HCT116 (cell line): ENCODE data around the gene HNRNPUL2. TPM values are rescaled to one million over a fixed set of nuclear protein-coding genes. Genes with fewer than 3 reads are reported as not detected.
"Not testable (repeated sequence)": the region's sequence is repeated elsewhere in the genome, so short reads cannot be mapped to it uniquely, and the experiment has no call there.

Experiments used
- ATAC-seq: fragments of 200-7000 bp; cut with Tn5 transposase; 2 replicates; pipeline ENCODE4 v1.9.1; 2020; ENCODE audit warnings: mild to moderate bottlenecking, moderate library complexity
- BruUV-seq: library from RNA; stranded (reverse); fragments of 400-500 nt; replicated peaks from 2 replicates; lab custom pipeline; 2021; lab: Mats Ljungman, UMichigan
- CTCF ChIA-PET: fragments of 300-600 bp; sonication (Branson Sonifier 250); formaldehyde crosslinking; loops from one replicate; lab custom pipeline; 2021; ENCODE audit warnings: antibody characterized with exemption; lab: Charles Lee
- POLR2A ChIA-PET: fragments of 300-600, 350-600 bp; sonication (Branson Sonifier 250); formaldehyde crosslinking; loops from one replicate; lab custom pipeline; 2021; ENCODE audit warnings: antibody characterized with exemption; lab: Charles Lee
- RAD21 ChIA-PET, 2 experiments: fragments of 300-600 bp; sonication (Branson Sonifier 250); formaldehyde crosslinking; loops; one replicate each; lab custom pipeline; 2023; ENCODE audit warnings: low total read pairs in 2 of 2; ENCODE audit not compliant: uncharacterized antibody in 2 of 2, unreplicated experiment in 2 of 2, low non-redundant PET in 1 of 2; lab: Charles Lee
- DNase-seq: peaks from one replicate; pipeline ENCODE4 v3.0.0-alpha.2; 2010; ENCODE audit warnings: low read depth, low spot score
- H2AFZ ChIP-seq: fragments of 200-600 bp; shearing (Covaris generic), sonication (generic); 2 replicates; pipeline ENCODE4 v1.6.1; 2017; ENCODE audit warnings: low read depth, mixed run types, mixed read lengths, antibody characterized with exemption, low read length; ENCODE audit not compliant: poor library complexity, severe bottlenecking
- H3K27ac ChIP-seq: 2 replicates; pipeline ENCODE4 v1.5.1; 2012; ENCODE audit warnings: low read depth, low read length
- H3K27me3 ChIP-seq: fragments of 200-600 bp; sonication (generic); 2 replicates; pipeline ENCODE4 v1.6.1; 2016; ENCODE audit warnings: mixed run types, low read length, mixed read lengths; ENCODE audit not compliant: insufficient read depth
- H3K36me3 ChIP-seq, 2 experiments: fragments of 200-500 bp in 1 of 2; fragments of 200-600 bp in 1 of 2; sonication (Bioruptor generic) in 1 of 2; sonication (generic) in 1 of 2; 2 replicates each; pipeline versions ENCODE4 v1.5.1 to v1.6.1; 2014 to 2016; ENCODE audit warnings: low read length in 2 of 2, inconsistent platforms in 1 of 2, mixed read lengths in 1 of 2, mixed run types in 1 of 2; ENCODE audit not compliant: insufficient read depth in 2 of 2, control insufficient read depth in 1 of 2
- H3K4me1 ChIP-seq, 2 experiments: fragments of 200-600 bp in 1 of 2; sonication (generic) in 1 of 2; 2 replicates each; pipeline versions ENCODE4 v1.5.1 to v1.6.1; 2012 to 2017; ENCODE audit warnings: low read length in 2 of 2, inconsistent platforms in 1 of 2, mild to moderate bottlenecking in 1 of 2, mixed read lengths in 1 of 2, mixed run types in 1 of 2, moderate library complexity in 1 of 2; ENCODE audit not compliant: insufficient read depth in 2 of 2, control insufficient read depth in 1 of 2
- H3K4me2 ChIP-seq: fragments of 200-600 bp; sonication (generic); 2 replicates; pipeline ENCODE4 v1.6.1; 2017; ENCODE audit warnings: mixed run types, low read length, mixed read lengths
- H3K4me3 ChIP-seq, 2 experiments: fragments of 200-600 bp in 1 of 2; sonication (generic) in 1 of 2; replicated peaks in 1 of 2; 2 replicates each; pipeline ENCODE4 v1.5.1; 2011 to 2016; ENCODE audit warnings: low read length in 2 of 2, control low read depth in 1 of 2, low read depth in 1 of 2, mild to moderate bottlenecking in 1 of 2, mixed read lengths in 1 of 2, mixed run types in 1 of 2
- H3K79me2 ChIP-seq: fragments of 200-600 bp; sonication (generic); 2 replicates; pipeline ENCODE4 v1.6.1; 2017; ENCODE audit warnings: mild to moderate bottlenecking, mixed run types, low read length, moderate library complexity, mixed read lengths; ENCODE audit not compliant: insufficient read depth
- H3K9ac ChIP-seq: fragments of 200-600 bp; sonication (generic); 2 replicates; pipeline ENCODE4 v1.6.1; 2016; ENCODE audit warnings: low read length, mixed read lengths
- H3K9me2 ChIP-seq: fragments of 200-600 bp; sonication (generic), shearing (Covaris generic); 2 replicates; pipeline ENCODE4 v1.6.1; 2017; ENCODE audit warnings: mixed run types, mild to moderate bottlenecking, moderate library complexity; ENCODE audit not compliant: insufficient read depth
- H3K9me3 ChIP-seq, 2 experiments: fragments of 200-500 bp in 1 of 2; fragments of 200-600 bp in 1 of 2; sonication (Bioruptor generic) in 1 of 2; sonication (generic) in 1 of 2; 2 replicates each; pipeline ENCODE4 v1.6.1; 2014 to 2017; ENCODE audit warnings: low read length in 2 of 2, mixed read lengths in 2 of 2, inconsistent platforms in 1 of 2, low read depth in 1 of 2, mild to moderate bottlenecking in 1 of 2, mixed run types in 1 of 2, moderate library complexity in 1 of 2; ENCODE audit not compliant: control insufficient read depth in 1 of 2, insufficient read depth in 1 of 2
- H4K20me1 ChIP-seq: fragments of 200-600 bp; sonication (generic), shearing (Covaris generic); 2 replicates; pipeline ENCODE4 v1.6.1; 2017; ENCODE audit warnings: mixed run types, mild to moderate bottlenecking, moderate library complexity; ENCODE audit not compliant: insufficient read depth
- intact Hi-C: fragments of 100-400 bp; cut with micrococcal nuclease; formaldehyde crosslinking; loops from 2 replicates; pipeline ENCODE4 v1.10.0; 2022
- total RNA-seq: library from RNA; stranded (reverse); gene quantifications from one replicate; pipeline ENCODE4 v1.2.1, GENCODE V29; 2021; ENCODE audit not compliant: unreplicated experiment
- TF ChIP-seq, protein P1 (sequence below): IDR thresholded peaks from 2 replicates; pipeline ENCODE4 v1.6.1; 2012
- TF ChIP-seq, protein P2 (sequence below), 3 experiments: fragments of 200-600 bp in 1 of 3; sonication (generic) in 1 of 3; IDR thresholded peaks in 2 of 3; conservative IDR thresholded peaks in 1 of 3; 2 replicates each; pipeline ENCODE4 v1.5.1; 2012 to 2017; ENCODE audit warnings: low read depth in 2 of 3, low read length in 2 of 3, antibody characterized with exemption in 1 of 3, borderline replicate concordance in 1 of 3, control low read depth in 1 of 3, mild to moderate bottlenecking in 1 of 3, mixed read lengths in 1 of 3, mixed run types in 1 of 3, moderate library complexity in 1 of 3; ENCODE audit not compliant: insufficient read depth in 1 of 3
- TF ChIP-seq, protein P3 (sequence below): IDR thresholded peaks from 2 replicates; pipeline ENCODE4 v1.6.1; 2011; ENCODE audit warnings: mild to moderate bottlenecking, low read length, moderate library complexity; ENCODE audit not compliant: insufficient replicate concordance; ENCODE audit errors: extremely low read depth

Gene HNRNPUL2
- total RNA-seq, 1 experiment from 2014 or later, result 45.8 TPM

DNA sequence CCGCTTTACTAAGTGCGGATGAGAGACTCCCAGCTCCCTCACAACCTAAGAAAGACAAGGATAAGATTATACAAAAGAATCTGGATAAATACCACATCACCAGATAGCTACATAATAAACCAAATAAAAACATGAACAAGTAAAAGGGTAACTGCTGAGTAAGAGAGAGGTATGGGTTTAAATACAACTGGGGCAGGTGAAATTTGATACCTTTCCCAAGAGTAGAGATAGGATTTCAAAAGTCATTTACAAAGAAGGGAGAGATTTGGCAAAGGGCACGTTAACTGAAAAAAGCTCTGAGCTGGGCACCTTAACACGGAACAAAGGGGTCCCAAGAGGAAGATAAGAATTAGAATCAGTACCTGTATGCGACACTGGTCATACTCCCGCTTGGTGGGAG is 50.1 kb downstream of the HNRNPUL2 start:
- CTCF ChIA-PET, result no interaction called here
- ATAC-seq (no peak), DNase-seq (no peak)
- no TSS peak for BruUV-seq
- peak overlapping the region; percentile 84; the same call in 1 of the 2 replicates for H3K9ac ChIP-seq
- RAD21 ChIA-PET, result no interaction called here
- H3K4me2 ChIP-seq, result peak overlapping the region; percentile 95
- H2AFZ ChIP-seq, result no peak overlapping the region
- peak overlapping the region in 1 of 2 experiments; percentile 87; a peak in 1 of 4 replicates for H3K4me3 ChIP-seq
- no peak overlapping the region for H3K27ac ChIP-seq
- H3K79me2 ChIP-seq, result peaks cover 61% of the 10 kb centered on the region
- POLR2A ChIA-PET, result interaction anchor here (0.9 to 2.4 kb wide), 3 partner anchors 12 to 85 kb away, joined by 3 to 6 read pairs (median 4); partner anchors contain the start of genes C11orf98, CSKMT, HNRNPUL2 and TUT1
- H3K27me3 ChIP-seq, result no peaks in the 10 kb centered on the region
- no peaks in the 10 kb centered on the region for H3K9me3 ChIP-seq
- peaks cover 32 to 57% of the 10 kb centered on the region in 2 experiments for H3K4me1 ChIP-seq
- intact Hi-C loops, result loop anchor here (10.0 kb wide), 1 partner anchor 88 kb away; the partner anchor contains the start of gene POLR2G
- TF ChIP-seq, protein P1, sequence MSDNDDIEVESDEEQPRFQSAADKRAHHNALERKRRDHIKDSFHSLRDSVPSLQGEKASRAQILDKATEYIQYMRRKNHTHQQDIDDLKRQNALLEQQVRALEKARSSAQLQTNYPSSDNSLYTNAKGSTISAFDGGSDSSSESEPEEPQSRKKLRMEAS, result no peak
- peaks cover 6 to 11% of the 10 kb centered on the region in 2 experiments; a peak in 3 of 4 replicates for H3K36me3 ChIP-seq
- no peaks in the 10 kb centered on the region for H3K9me2 ChIP-seq
- H4K20me1 ChIP-seq, result no peaks in the 10 kb centered on the region

DNA sequence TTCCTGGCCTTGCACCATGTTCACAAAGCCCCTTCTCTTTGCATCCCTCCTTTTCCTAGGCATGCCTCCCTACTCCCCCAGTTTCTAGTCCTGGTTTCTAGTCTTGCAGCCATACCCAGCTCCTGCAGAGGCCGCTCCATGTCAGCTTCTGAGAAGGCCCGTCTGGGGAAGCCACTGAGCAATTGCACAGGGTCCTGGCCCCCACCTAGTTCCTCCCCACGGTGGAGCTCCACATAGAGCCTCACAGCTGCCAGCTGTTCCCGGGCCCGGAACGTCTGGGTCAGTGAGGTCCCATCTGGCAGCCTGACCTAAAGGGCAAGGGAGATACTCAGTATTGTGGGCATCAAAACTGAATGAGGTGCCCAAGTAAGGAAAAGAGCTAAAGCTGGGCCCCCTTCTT is 50.6 kb downstream of the HNRNPUL2 start:
- no TSS peak for BruUV-seq
- CTCF ChIA-PET, result no interaction called here
- H3K79me2 ChIP-seq, result peaks cover 66% of the 10 kb centered on the region
- peaks cover 6 to 11% of the 10 kb centered on the region in 2 experiments; a peak in 3 of 4 replicates for H3K36me3 ChIP-seq
- peaks cover 32 to 58% of the 10 kb centered on the region in 2 experiments for H3K4me1 ChIP-seq
- no peak for DNase-seq
- TF ChIP-seq, protein P2, sequence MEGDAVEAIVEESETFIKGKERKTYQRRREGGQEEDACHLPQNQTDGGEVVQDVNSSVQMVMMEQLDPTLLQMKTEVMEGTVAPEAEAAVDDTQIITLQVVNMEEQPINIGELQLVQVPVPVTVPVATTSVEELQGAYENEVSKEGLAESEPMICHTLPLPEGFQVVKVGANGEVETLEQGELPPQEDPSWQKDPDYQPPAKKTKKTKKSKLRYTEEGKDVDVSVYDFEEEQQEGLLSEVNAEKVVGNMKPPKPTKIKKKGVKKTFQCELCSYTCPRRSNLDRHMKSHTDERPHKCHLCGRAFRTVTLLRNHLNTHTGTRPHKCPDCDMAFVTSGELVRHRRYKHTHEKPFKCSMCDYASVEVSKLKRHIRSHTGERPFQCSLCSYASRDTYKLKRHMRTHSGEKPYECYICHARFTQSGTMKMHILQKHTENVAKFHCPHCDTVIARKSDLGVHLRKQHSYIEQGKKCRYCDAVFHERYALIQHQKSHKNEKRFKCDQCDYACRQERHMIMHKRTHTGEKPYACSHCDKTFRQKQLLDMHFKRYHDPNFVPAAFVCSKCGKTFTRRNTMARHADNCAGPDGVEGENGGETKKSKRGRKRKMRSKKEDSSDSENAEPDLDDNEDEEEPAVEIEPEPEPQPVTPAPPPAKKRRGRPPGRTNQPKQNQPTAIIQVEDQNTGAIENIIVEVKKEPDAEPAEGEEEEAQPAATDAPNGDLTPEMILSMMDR (IDR thresholded peaks at IDR 0.05 in 2 of 3, conservative IDR thresholded peaks at IDR 0.05 in 1 of 3; ENCODE audit: borderline replicate concordance in 1 of 3, insufficient read depth in 1 of 3, low read depth in 2 of 3, low read length in 2 of 3), result 0 out of 6 replicates have a peak, but pooled peaks of 1 of the 3 experiments have one; percentile 14
- TF ChIP-seq, protein P3, sequence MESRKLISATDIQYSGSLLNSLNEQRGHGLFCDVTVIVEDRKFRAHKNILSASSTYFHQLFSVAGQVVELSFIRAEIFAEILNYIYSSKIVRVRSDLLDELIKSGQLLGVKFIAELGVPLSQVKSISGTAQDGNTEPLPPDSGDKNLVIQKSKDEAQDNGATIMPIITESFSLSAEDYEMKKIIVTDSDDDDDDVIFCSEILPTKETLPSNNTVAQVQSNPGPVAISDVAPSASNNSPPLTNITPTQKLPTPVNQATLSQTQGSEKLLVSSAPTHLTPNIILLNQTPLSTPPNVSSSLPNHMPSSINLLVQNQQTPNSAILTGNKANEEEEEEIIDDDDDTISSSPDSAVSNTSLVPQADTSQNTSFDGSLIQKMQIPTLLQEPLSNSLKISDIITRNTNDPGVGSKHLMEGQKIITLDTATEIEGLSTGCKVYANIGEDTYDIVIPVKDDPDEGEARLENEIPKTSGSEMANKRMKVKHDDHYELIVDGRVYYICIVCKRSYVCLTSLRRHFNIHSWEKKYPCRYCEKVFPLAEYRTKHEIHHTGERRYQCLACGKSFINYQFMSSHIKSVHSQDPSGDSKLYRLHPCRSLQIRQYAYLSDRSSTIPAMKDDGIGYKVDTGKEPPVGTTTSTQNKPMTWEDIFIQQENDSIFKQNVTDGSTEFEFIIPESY, result no peak
- TF ChIP-seq, all 23 proteins: peak for 1
- Histone ChIP-seq H3K9me3 (no peaks in the 10 kb centered on the region), H3K4me3 (no peak overlapping the region), H4K20me1 (no peaks in the 10 kb centered on the region), H3K27ac (no peak overlapping the region; the same call in 1 of the 2 replicates), H3K4me2 (0 out of 2 replicates have a peak overlapping the region, but pooled peaks have one; percentile 95), H3K27me3 (no peaks in the 10 kb centered on the region), H3K9ac (no peak overlapping the region), H2AFZ (no peak overlapping the region), H3K9me2 (no peaks in the 10 kb centered on the region)
- POLR2A ChIA-PET, result interaction anchor here (0.9 to 3.9 kb wide), 4 partner anchors 12 to 85 kb away, joined by 3 to 21 read pairs (median 5); partner anchors contain the start of genes C11orf98, CSKMT, HNRNPUL2 and TUT1
- RAD21 ChIA-PET, result no interaction called here
- intact Hi-C loops, result loop anchor here (10.0 kb wide), 1 partner anchor 88 kb away; the partner anchor contains the start of gene POLR2G
- ATAC-seq, result no peak

DNA sequence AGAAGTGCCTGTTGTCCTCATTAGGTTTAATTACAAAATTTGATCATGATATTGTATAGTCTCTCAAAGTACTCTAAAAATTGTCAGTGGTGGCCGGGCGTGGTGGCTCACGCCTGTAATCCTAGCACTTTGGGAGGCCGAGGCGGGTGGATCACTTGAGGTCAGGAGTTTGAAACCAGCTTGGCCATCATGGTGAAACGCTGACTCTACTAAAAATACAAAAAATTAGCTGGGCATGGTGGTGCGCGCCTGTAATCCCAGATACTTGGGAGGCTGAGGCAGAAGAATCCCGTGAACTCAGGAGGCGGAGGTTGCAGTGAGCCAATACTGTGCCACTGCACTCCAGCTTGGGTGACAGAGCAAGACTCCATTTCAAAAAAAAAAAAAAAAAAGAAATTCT is 51.8 kb downstream of the HNRNPUL2 start:
- H3K27ac ChIP-seq, DNase-seq, H3K27me3 ChIP-seq, H3K4me2 ChIP-seq, H4K20me1 ChIP-seq, H3K9ac ChIP-seq, H3K9me3 ChIP-seq, BruUV-seq, H3K9me2 ChIP-seq, CTCF ChIA-PET, H3K4me3 ChIP-seq, RAD21 ChIA-PET, H2AFZ ChIP-seq, ATAC-seq: not testable (repeated sequence)
- POLR2A ChIA-PET, result interaction anchor here (1.4 to 3.9 kb wide), 3 partner anchors 10 to 86 kb away, joined by 3 to 21 read pairs (median 6); partner anchors contain the start of genes C11orf98, CSKMT, POLR2G and TUT1
- H3K36me3 ChIP-seq, result peaks cover 6 to 11% of the 10 kb centered on the region in 2 experiments; a peak in 3 of 4 replicates
- peaks cover 33 to 54% of the 10 kb centered on the region in 2 experiments for H3K4me1 ChIP-seq
- intact Hi-C loops, result loop anchor here (10.0 kb wide), 1 partner anchor 89 kb away; the partner anchor contains the start of gene POLR2G
- peaks cover 78% of the 10 kb centered on the region for H3K79me2 ChIP-seq
